ENCODE results near the gene RIPOR1.
"Not testable (repeated sequence)": the region's sequence is repeated elsewhere in the genome, so short reads cannot be mapped to it uniquely, and the experiment has no call there.

RIPOR1 gene, protein sequence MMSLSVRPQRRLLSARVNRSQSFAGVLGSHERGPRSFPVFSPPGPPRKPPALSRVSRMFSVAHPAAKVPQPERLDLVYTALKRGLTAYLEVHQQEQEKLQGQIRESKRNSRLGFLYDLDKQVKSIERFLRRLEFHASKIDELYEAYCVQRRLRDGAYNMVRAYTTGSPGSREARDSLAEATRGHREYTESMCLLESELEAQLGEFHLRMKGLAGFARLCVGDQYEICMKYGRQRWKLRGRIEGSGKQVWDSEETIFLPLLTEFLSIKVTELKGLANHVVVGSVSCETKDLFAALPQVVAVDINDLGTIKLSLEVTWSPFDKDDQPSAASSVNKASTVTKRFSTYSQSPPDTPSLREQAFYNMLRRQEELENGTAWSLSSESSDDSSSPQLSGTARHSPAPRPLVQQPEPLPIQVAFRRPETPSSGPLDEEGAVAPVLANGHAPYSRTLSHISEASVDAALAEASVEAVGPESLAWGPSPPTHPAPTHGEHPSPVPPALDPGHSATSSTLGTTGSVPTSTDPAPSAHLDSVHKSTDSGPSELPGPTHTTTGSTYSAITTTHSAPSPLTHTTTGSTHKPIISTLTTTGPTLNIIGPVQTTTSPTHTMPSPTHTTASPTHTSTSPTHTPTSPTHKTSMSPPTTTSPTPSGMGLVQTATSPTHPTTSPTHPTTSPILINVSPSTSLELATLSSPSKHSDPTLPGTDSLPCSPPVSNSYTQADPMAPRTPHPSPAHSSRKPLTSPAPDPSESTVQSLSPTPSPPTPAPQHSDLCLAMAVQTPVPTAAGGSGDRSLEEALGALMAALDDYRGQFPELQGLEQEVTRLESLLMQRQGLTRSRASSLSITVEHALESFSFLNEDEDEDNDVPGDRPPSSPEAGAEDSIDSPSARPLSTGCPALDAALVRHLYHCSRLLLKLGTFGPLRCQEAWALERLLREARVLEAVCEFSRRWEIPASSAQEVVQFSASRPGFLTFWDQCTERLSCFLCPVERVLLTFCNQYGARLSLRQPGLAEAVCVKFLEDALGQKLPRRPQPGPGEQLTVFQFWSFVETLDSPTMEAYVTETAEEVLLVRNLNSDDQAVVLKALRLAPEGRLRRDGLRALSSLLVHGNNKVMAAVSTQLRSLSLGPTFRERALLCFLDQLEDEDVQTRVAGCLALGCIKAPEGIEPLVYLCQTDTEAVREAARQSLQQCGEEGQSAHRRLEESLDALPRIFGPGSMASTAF

DNA sequence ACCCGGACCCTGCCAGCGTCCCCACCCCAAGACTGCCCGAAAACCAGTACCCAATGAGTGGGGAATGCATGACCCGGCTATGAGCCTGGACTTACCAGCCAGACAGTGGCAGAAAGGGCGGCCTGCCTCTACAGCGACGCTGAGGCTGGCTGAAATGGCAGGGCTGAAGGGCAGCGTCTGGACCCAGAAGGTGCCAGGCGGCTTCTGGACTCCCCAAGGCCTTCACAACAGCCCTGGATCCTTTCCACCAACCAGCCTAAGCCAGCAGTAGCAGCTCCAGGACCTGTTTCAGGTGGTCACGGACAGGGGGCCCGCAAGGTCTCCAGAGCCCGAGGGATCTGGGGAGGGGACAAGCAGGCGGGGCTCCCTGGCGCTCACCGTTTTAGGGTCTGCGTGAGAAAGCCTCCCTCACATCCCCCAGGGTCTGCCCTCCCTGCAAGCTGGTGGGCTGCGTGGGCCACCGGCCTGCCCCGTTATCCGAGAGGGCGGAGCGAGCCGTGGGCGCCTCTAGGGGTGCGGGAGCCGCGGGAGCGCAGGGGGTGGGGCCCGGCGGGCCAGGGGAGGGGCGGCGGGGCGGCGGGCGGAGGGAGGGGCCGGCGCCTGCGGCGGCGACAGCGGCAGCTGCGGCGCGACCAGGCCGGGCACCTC lies at the start of gene RIPOR1:
Gene RIPOR1, plus strand, starts transcription at position 608 of the 648 bp plus-strand sequence. CDS start 9,618 bp downstream, outside the sequence.
- peak in 2 of 4 experiments; percentile 21 to 35 for DNase-seq (ENCODE audit: low read depth in 4 of 4, low spot score in 1 of 4)

DNA sequence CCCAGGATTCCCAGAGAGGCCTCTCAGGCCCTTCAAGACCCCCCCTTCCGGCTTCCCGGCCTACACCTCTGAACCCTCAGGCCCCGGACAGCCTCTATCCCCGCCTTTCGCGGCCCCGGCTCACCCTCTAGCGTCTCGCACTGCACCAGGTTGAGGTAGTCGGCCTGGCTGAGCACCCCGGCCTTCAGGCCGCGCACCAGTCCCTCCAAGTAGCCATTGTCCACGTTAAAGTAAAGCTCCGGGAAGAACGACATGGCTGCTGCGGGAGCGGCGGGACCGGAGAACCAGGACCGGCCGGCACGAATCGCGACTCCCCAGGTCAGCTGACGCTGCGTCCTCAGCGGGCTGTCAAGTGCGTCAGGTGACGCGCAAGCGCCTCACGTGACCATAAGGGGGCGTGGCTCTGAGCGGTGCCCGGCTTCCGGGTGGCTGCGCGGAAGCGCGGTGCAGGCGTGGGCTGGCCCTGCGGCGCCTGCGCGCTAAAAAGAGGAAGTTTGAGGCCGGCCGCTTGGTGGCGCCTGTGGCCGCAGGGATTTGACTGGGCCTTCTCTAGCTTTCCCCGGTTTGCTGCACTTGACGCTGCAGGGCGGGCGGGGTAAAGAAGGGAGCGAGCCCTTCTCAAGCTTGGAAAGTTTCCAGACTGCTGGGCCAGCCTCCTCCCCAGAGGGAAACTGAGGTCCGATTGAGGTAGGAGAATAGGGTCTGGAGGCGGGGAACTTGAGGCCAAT lies 47.6 kb upstream of the RIPOR1 start, which contains the start of gene ATP6V0D1:
Gene ATP6V0D1, minus strand, starts transcription at position 325 of the 728 bp plus-strand sequence. Its CDS starts 71 bp downstream, at position 254.
- peak; percentile 97 to 99 (median 98) for DNase-seq (ENCODE audit: low read depth in 4 of 4, low spot score in 1 of 4)

DNA sequence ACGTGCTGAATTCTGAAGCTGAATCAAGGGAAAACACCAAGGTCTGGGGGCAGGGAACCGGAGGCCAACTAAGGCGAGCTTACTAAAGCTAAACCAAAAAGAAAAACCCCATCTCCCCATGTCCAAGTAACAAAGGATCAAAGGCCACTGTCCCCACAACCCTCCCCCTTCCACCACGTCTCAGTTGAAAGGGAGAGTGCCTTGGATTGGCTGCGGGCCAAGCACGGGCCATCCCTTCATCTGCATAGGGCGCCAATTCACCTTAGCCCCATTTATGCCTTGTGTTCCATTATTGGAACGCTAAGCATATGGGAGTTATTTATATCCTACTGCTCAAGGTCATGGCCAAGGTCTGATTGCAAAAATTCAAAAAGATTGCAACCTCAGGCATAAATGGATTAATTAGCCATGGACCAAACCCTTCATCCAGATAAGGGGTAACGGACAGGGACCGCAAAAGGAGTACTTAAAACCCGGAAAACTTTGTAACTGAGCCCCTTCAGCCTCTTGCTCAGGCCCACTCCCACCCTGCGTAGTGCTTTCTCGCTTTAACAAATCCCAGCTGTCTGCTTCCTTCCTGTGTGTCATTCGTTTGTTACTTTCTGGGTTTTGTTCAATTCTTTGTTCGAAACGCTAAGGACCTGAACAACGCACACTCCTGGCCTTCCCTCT lies 46.9 kb upstream of the RIPOR1 start:
- peak in 2 of 4 experiments; percentile 26 to 38 for DNase-seq (ENCODE audit: low read depth in 4 of 4, low spot score in 1 of 4)

DNA sequence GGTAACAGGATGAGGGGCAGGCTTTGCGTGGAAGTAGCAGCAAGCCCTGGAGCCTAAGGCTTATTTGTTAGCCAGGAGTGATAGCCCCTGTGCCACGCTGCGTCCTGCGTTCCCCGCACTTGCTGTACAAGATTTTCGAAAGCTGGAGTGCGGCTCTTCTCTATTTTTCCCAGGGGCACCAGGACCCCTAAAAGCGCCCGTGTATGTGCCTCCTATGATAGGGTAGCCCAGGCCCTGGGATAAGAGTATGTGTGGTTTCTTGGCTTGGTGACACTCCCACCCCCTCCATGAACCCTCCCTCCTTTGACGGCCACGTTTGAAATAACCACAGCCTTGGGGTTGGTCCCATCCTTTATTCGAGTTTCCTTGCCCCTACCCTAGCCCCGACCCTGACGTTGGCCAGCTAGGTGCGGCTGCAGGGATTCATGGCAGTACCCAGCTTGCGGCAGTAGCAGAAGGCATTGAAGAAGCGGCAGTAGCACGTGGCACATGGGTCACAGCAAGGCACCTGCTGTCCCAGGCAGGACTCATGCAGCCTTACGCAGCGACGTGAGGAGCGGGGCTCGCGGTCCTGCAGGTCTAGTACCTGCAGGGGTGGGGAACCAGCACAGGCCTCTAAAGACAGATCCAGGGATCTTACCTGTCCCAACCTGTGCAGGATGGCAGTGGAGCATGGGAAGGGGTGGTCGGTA lies 46.2 kb upstream of the RIPOR1 start:
- peak in 1 of 4 experiments; percentile 9 for DNase-seq (ENCODE audit: low read depth in 4 of 4, low spot score in 1 of 4)

DNA sequence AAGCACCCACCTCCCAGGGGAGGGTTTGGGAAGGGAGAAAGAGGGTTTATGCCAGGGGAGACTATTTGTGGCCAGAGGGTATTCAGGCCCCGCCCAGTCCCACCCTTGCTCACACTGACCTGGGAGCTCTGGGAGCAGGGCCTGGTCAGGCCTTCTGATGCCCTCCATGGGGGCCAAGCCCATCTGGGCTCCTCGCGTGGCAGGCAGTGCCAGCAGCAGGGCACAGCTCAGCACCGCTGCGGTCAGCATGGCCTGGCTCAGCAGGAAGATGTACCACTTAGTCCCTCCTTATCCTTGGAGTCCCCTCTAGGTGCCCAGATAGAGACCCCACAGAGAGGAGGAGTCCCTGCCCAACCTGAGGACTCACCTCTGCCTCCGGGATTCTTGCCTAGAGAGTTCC lies 45.5 kb upstream of the RIPOR1 start, which contains the start of gene AGRP:
Gene AGRP, minus strand, starts transcription at position 398 of the 400 bp plus-strand sequence. Its CDS starts 149 bp downstream, at position 249.
- DNase-seq (ENCODE audit: low read depth in 4 of 4, low spot score in 1 of 4): no peak

DNA sequence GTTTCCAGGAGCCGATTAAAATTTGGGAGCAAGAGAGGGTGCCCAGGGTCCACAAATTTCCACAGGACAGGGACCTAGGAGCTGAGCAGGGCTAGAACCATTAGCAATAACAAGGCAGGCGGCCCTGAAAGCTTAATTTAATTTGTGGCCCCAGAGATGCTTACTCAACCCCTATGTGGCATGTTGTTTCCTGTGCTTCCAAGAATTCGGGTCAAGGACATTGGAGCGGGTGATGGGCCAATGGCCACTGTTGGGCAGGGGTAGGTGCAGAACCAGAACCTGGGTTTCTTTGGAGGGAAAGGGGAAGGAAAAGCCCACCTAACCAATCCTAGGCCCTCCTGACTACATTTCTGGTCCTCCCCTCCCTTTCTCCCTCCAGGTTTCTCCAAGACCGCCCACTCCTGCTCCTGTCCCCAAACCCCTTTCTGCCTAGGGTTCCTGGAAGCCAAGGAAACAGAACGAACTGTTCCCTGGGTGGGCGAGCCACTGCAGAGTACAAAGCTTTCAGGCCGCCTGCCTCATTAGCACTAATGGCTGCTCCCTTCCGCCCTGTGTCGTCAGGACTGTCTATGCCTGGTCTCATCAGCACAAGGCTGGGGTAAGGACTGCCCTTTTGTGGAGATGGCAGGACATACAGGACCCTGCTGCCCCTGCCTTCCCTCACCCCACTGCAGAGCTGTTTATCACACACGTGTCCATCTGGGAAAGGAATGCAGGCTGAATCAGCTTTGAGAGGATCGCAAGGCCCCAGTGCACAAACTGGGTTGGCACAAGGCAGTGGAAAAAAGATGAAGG lies 44.7 kb upstream of the RIPOR1 start:
- no peak for DNase-seq (ENCODE audit: low read depth in 4 of 4, low spot score in 1 of 4)

DNA sequence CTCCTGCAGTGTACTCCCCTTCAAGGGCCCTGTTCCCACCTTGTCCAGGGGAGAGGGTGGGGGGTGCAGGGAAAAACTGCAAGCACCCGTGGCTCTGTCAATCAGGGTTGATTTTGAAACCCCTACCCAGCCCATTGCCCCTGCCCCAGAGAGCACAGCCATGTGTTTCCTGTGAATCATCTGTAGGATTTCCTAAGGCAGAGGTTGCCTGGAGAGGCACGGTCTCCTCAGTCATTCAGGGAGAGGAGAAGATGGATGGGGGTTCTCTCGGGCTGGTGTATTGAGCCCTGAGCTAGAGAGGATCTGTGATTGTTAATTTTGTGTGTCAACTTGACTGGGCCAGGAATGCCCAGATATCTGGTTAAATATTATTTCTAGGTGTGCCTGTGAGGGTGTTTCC lies 41.8 kb upstream of the RIPOR1 start:
- no peak for DNase-seq (ENCODE audit: low read depth in 4 of 4, low spot score in 1 of 4)

DNA sequence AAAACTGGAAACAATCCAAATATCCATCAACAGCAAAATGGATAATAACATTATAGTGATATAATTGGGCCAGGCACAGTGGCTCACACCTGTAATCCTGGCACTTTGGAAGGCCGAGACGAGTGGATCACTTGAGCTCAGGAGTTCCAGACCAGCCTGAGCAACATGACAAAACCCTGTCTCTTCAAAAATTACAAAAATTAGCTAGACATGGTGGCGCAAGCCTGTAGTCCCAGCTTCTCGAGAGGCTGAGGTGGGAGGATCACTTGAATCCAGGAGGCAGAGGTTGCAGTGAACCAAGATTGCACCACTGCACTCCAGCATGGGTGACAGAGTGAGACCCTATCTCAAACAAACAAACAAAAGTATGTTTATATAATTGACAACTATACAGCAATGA lies 41.1 kb upstream of the RIPOR1 start:
- DNase-seq (ENCODE audit: low read depth in 4 of 4, low spot score in 1 of 4): not testable (repeated sequence)

DNA sequence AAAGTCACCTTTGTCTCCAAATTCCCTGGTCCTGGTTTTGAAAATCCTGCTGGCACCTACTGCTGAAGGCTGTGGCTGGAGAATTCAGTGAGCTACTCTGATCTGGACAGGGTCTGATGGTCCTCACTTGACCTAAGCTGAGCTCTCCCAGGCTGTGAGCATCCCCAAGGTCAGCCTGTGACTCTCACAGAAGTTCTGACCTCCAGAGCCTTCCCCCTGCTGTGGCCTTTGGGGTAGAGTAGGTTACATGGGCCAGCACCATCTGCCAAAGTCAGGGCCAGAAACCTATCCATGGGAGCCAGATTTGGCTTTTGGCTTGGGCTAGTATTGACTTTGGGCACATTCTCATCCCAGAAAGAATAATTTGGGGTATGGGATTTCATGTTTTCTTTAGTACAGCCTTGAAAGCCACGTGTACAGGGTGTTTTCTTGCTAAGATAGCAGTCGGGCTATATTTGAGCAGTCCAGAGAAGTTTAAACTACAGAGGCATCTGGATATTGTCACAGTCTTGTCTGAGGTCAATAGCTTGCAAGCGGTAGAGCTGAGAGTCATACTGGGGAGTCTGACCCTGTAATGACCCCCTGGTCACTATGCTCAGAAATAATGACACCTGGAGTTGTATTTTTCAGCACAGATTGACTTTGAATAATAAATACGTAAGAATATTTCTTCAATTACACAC lies 39.1 kb upstream of the RIPOR1 start:
- DNase-seq (ENCODE audit: low read depth in 4 of 4, low spot score in 1 of 4): no peak

DNA sequence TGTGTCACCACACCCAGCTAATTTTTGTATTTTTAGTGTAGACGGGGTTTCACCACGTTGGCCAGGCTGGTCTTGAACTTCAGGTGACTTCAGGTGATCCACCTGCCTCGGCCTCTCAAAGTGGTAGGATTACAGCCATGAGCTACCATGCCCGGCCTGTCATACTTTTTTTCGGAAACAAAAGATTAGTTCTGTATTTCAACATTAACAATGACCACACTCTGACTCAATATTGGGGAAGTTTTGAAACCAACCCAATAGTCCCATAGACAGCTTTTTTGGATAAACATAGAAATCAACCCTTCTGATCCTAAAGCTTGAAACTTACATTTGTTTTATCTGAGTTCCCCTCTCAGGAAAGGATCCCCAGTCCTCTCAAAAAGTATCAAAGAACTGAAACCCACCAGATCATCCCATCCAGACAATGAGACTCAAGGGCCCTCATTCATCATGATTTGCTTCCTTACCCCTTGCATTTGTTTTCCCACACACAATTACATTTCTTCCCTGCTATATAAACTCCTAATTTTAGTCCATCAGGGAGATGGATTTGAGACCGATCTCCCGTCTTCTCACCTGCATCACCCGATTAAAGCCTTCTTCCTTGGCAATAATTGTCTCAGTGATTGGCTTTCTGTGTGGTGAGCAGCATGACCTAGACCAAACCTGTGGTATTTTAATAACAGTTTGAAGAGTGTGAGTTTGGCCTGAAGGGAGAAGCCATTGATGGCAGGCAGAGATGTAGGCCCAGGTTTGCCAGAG lies 38.1 kb upstream of the RIPOR1 start:
- no peak for DNase-seq (ENCODE audit: low read depth in 4 of 4, low spot score in 1 of 4)

DNA sequence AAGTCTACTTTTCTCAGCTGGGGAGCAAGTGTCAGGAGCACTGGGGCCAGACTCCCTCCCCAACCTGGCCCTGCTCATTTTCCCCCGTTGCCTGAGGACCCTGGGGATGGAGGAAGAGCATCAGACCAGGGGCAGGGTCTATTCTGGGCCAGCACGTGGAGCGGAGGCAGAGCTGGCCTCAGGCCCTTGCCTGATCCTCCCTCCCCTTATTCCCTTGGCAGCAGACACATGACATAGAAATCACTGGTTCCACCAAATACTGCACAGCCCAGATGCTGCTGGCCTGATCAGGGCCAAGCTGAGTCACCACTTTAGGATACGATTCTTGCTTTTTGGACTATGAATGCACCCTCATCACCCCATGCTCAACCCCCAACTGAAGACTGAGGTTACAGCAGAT lies 29.5 kb upstream of the RIPOR1 start:
- DNase-seq (ENCODE audit: low read depth in 4 of 4, low spot score in 1 of 4): no peak

DNA sequence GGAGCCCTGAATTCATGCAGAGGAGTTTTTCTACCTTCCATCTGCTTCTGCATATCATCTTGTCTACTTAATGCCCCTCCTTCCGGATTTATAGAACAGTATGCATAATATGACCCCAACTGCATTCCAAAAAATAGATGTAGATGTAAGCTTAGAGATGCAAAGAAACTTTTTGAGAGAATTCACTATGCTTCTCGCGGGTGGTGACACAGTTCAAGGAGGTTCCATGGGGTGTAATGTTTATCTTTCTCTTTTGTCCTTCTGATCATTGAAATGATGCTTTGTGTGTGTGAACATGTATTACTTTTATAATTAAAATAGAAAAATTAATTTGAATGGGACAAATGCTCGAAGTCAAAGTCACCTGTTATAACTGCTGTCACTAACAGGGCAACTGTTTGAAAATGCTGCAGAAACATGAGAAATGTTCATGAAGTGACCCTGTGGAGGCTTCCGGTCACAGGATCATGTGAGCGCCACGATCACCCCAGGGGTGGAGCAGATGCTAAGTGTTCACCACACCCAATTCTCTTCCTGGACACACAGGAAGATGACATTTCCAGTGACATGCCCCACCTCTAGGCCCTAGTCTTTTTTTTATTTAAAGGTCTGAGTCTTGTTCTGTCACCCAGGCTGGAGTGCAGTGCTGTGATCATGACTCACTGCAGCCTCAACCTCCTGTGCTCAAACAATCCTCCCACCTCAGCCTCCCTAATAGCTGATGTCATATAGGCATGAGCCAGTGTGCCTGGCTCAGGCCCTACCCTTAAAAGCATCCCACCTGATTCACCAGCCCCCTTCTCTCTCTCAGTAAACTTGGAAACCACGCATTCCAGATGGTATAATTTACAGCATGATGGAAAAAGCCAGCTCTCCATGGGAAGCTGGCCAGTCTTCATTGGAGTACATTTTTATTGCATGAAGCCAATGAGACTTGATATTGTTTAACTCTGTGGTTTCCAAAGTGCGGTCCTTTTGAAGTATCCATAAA lies 24.3 kb upstream of the RIPOR1 start:
- no peak for DNase-seq (ENCODE audit: low read depth in 4 of 4, low spot score in 1 of 4)

DNA sequence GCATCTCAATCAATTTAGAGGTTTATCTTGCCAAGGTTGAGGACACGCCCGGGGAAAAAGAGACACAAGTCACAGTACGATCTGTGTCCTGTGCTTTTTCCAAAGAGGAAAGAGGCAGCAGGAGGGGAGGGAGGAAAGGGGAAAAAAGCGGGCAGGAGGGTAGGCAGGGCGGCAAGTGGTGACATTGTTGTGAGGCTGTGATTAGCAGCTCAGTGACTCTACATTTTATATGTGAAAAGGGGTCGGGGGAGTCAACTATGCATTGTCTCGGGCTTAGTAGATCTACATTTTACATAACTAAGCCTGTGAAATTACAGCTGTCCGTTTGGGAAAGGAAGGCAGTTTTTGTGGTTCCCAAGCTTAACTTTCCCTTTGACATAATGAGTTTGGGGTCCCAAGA lies 22.2 kb upstream of the RIPOR1 start:
- DNase-seq (ENCODE audit: low read depth in 4 of 4, low spot score in 1 of 4): no peak

DNA sequence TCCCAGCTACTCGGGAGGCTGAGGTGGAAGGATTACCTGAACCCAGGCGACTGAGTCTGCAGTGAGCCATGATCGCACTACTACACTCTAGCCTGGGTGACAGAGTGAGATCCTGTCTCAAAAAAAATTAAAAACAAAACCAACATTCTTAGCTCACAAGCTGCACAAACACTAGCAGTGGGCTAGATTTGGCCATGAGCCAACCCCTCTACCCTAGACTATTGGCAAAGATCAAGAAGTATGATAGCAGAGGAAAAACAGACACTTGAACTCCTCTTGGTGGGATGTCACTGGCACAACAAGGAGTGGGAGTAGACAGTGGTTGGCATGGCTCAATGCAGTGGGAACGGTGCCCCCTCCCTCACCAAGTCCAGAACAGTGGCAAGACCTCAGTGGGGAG lies 19.6 kb upstream of the RIPOR1 start:
- DNase-seq (ENCODE audit: low read depth in 4 of 4, low spot score in 1 of 4): no peak

DNA sequence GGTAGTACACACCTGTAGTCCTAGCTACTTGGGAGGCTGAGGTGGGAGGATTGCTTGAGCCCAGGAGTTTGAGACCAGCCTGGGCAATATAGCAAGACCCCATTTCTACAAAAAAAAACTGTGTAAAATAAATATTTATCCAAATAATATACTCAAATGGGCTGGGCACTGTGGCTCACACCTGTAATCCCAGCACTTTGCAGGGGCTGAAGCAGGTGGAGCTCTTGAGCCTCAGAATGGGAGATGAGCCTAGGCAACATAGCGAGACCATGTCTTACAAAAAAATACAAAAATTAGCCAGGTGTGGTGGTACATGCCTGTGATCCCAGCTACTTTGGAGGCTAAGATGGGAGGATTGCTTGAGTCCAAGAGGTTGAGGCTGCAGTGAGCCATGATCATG lies 14.7 kb upstream of the RIPOR1 start:
- not testable (repeated sequence) for DNase-seq (ENCODE audit: low read depth in 4 of 4, low spot score in 1 of 4)
